Kidney (tissue), 14 donors: Measurements from ENCODE around the gene ZNF440. TPM values are rescaled to one million over a fixed set of nuclear protein-coding genes. Genes with fewer than 3 reads are reported as not detected.

Source experiments
- DNase-seq, 5 donors: peaks; one replicate each; pipeline ENCODE4 v3.0.0-alpha.2; 2013 to 2020
- FAIRE-seq: peaks from 2 replicates; lab custom pipeline; 2012; peaks lifted over from hg19 to GRCh38; lab: Jason Lieb, UNC
- H3K27ac ChIP-seq, 2 donors: one replicate each; pipeline ENCODE4 v1.7.0; 2013; ENCODE audit warnings: low read depth in 2 of 2, low read length in 2 of 2, inconsistent platforms in 1 of 2
- H3K27me3 ChIP-seq: one replicate; pipeline ENCODE4 v1.7.1; 2013; ENCODE audit warnings: low read length, inconsistent platforms; ENCODE audit not compliant: control insufficient read depth, insufficient read depth
- H3K36me3 ChIP-seq, 3 donors: one replicate each; pipeline versions ENCODE4 v1.7.0 to v1.7.1; 2013; ENCODE audit warnings: low read length in 3 of 3, control low read depth in 1 of 3, inconsistent platforms in 1 of 3; ENCODE audit not compliant: insufficient read depth in 3 of 3, control insufficient read depth in 2 of 3
- H3K4me1 ChIP-seq, 3 donors: one replicate each; pipeline versions ENCODE4 v1.7.0 to v1.7.1; 2013; ENCODE audit warnings: low read length in 3 of 3, inconsistent platforms in 1 of 3, low read depth in 1 of 3; ENCODE audit not compliant: control insufficient read depth in 2 of 3, insufficient read depth in 2 of 3
- H3K4me3 ChIP-seq, 3 donors: one replicate each; pipeline versions ENCODE4 v1.7.0 to v1.8.1; 2013; ENCODE audit warnings: low read length in 3 of 3, control low read depth in 1 of 3, inconsistent platforms in 1 of 3
- H3K9ac ChIP-seq, 3 donors: one replicate each; pipeline versions ENCODE4 v1.7.0 to v1.7.1; 2013; ENCODE audit warnings: low read length in 3 of 3, control low read depth in 1 of 3, inconsistent platforms in 1 of 3
- H3K9me3 ChIP-seq, 3 donors: one replicate each; pipeline versions ENCODE4 v1.7.0 to v1.7.1; 2013; ENCODE audit warnings: low read length in 3 of 3, control low read depth in 1 of 3, inconsistent platforms in 1 of 3; ENCODE audit not compliant: control insufficient read depth in 2 of 3, insufficient read depth in 1 of 3
- CTCF ChIP-seq: IDR thresholded peaks from 3 replicates; pipeline ENCODE4 v1.5.1; 2012; ENCODE audit warnings: mild to moderate bottlenecking, moderate library complexity, borderline replicate concordance; ENCODE audit not compliant: insufficient read depth; ENCODE audit errors: extremely low read depth
- intact Hi-C: fragments of 100-400 bp; cut with DNase I; formaldehyde crosslinking; loops from one replicate; pipeline ENCODE4 v1.11.1; 2022
- polyA plus RNA-seq: library from polyadenylated mRNA; stranded (reverse); fragments of 350-450 nt; fragmentation: Illumina TruSeq; extraction: RNeasy Lipid Tissue Mini Kit (QIAGEN cat#74804); gene quantifications from one replicate; pipeline ENCODE4 v1.2.3, GENCODE V29; 2014; ENCODE audit warnings: low read depth, low replicate concordance; ENCODE audit not compliant: insufficient read depth
- total RNA-seq: library from RNA; stranded (reverse); fragmentation: NEBNext Ultra II Directional; extraction: Animal tissue kit (Norgen Biotek cat#: 25700); gene quantifications from one replicate; pipeline ENCODE4 v1.2.1, GENCODE V29; 2021
- donor health status: control.
- donor health status: control.
- donor health status: control.
- donor health status: control.
- donor health status: control.
- donor health status: DM: yes; HTN: yes; CAD: no.
- donor health status: Normal renal cell carcinoma (clear cell type).

Gene ZNF440
- total and polyA plus RNA-seq, 2 donors from 2014 or later: 3.0 to 21.0 TPM

GRCh38 chr19:11784356-11784755, 29.7 kb upstream of the ZNF440 start:
- Histone ChIP-seq H3K36me3 (peaks cover 20 to 27% (median 21%) of the 10 kb centered on the region in 3 donors), H3K27me3 (no peaks in the 10 kb centered on the region), H3K9me3 (peaks cover 26 to 63% (median 31%) of the 10 kb centered on the region in 3 donors), H3K4me1 (no peaks in the 10 kb centered on the region), H3K27ac (no peak overlapping the region), H3K4me3 (no peak overlapping the region), H3K9ac (no peak overlapping the region)
- TF ChIP-seq CTCF: no peak
- intact Hi-C loops: no loop called here
- no peak for FAIRE-seq
- no peak for DNase-seq

- no peaks in the 10 kb centered on the region for H3K27me3 ChIP-seq
- peaks cover 0 to 3% (median 0%) of the 10 kb centered on the region in 3 donors for H3K36me3 ChIP-seq
- no peak for DNase-seq
- intact Hi-C loops: no loop called here
- TF ChIP-seq CTCF: no peak
- no peak for FAIRE-seq
- H3K27ac ChIP-seq: no peak overlapping the region
- no peaks in the 10 kb centered on the region for H3K4me1 ChIP-seq
- H3K9ac ChIP-seq: no peak overlapping the region
- H3K4me3 ChIP-seq: no peak overlapping the region
- H3K9me3 ChIP-seq: peaks cover 6 to 36% (median 11%) of the 10 kb centered on the region in 3 donors
Measured at GRCh38 chr19:11787536-11787935, 26.5 kb upstream of the ZNF440 start.

- Histone ChIP-seq H3K36me3 (no peaks in the 10 kb centered on the region), H3K27me3 (no peaks in the 10 kb centered on the region)
- intact Hi-C loops: no loop called here
Measured at GRCh38 chr19:11792942-11793341, 21.1 kb upstream of the ZNF440 start.

More at GRCh38 chr19:11792942-11793341, 21.1 kb upstream of the ZNF440 start:
- FAIRE-seq (no peak), DNase-seq (no peak)
- Histone ChIP-seq H3K27ac (no peak overlapping the region), H3K9ac (no peak overlapping the region), H3K4me1 (peaks cover 0 to 7% (median 6%) of the 10 kb centered on the region in 3 donors), H3K9me3 (peaks cover 0 to 4% (median 0%) of the 10 kb centered on the region in 3 donors), H3K4me3 (no peak overlapping the region)
- TF ChIP-seq CTCF: no peak
